Thyroid gland (tissue), 4 donors: ENCODE data around the gene ACTR6. TPM values are rescaled to one million over a fixed set of nuclear protein-coding genes. Genes with fewer than 3 reads are reported as not detected.

Experiments
- DNase-seq, 2 donors: peaks; one replicate each; pipeline ENCODE4 v3.0.0-alpha.2; 2019
- H3K27ac ChIP-seq, 3 donors: fragments of 200-600 bp; sonication (generic); 1 replicate in 2 of 3; 2 replicates in 1 of 3; pipeline ENCODE4 v1.5.1; 2016 to 2019; ENCODE audit warnings: mild to moderate bottlenecking in 1 of 3, moderate library complexity in 1 of 3
- H3K27me3 ChIP-seq: fragments of 200-600 bp; sonication (generic); one replicate; pipeline ENCODE4 v1.5.1; 2019
- H3K36me3 ChIP-seq, 2 donors: fragments of 200-600 bp; sonication (generic); one replicate each; pipeline ENCODE4 v1.5.1; 2016 to 2019
- H3K4me1 ChIP-seq, 2 donors: fragments of 200-600 bp; sonication (generic); one replicate each; pipeline ENCODE4 v1.5.1; 2017 to 2019
- H3K4me3 ChIP-seq, 3 donors: fragments of 200-600 bp; sonication (generic); replicated peaks in 1 of 3; 1 replicate in 2 of 3; 2 replicates in 1 of 3; pipeline ENCODE4 v1.5.1; 2016; ENCODE audit warnings: mild to moderate bottlenecking in 1 of 3
- H3K9me3 ChIP-seq: fragments of 200-600 bp; sonication (generic); one replicate; pipeline ENCODE4 v1.5.1; 2017
- POLR2A ChIP-seq, 2 donors: fragments of 450-650 bp; IDR thresholded peaks; one replicate each; pipeline ENCODE4 v1.6.1; 2017; ENCODE audit warnings: antibody characterized with exemption in 2 of 2, mild to moderate bottlenecking in 2 of 2, moderate library complexity in 1 of 2
- WGBS, 2 donors: methylation state at CpG; one replicate each; pipeline ENCODE4 v1.1.5; 2017; 5-methylcytosine and 5-hydroxymethylcytosine counted together
- intact Hi-C: fragments of 100-400 bp; cut with DNase I; formaldehyde crosslinking; loops from one replicate; pipeline ENCODE4 v1.15.1; 2023
- total RNA-seq, 4 donors: library from RNA; depleted of rRNA; stranded (reverse); fragments of >200 nt; gene quantifications; one replicate each; pipeline ENCODE4 v1.2.3, GENCODE V29; 2016
- TF ChIP-seq, protein P1 (sequence below), 6 experiments: fragments of 200-600 bp in 3 of 6; fragments of 450-650 bp in 3 of 6; sonication (generic) in 3 of 6; IDR thresholded peaks; one replicate each; pipeline ENCODE4 v1.5.1; 2016 to 2019; ENCODE audit warnings: antibody characterized with exemption in 6 of 6, mild to moderate bottlenecking in 2 of 6, inconsistent platforms in 1 of 6, moderate library complexity in 1 of 6

Gene ACTR6
- total RNA-seq, 4 donors from 2014 or later = 14.4 to 18.8 (median 16.7) TPM

DNA sequence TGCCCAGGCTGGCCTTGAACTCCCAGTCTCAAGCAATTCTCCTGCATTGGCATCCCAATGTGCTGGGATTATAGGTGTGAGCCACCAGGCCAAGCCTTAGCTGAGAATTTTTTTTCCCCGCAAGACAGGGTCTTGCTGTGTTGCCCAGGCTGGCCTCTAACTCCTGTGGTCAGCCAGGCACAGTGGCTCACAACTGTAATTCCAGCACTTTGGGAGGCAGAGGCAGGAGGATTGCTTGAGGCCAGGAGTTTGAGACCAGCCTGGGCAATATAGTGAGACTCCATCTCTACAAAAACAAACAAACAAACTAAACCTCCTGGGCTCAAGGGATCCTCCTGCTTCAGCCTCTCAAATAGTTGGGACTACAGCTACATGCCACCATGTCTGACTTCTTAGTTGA is 39.0 kb downstream of the ACTR6 start:
- TF ChIP-seq, protein P1, sequence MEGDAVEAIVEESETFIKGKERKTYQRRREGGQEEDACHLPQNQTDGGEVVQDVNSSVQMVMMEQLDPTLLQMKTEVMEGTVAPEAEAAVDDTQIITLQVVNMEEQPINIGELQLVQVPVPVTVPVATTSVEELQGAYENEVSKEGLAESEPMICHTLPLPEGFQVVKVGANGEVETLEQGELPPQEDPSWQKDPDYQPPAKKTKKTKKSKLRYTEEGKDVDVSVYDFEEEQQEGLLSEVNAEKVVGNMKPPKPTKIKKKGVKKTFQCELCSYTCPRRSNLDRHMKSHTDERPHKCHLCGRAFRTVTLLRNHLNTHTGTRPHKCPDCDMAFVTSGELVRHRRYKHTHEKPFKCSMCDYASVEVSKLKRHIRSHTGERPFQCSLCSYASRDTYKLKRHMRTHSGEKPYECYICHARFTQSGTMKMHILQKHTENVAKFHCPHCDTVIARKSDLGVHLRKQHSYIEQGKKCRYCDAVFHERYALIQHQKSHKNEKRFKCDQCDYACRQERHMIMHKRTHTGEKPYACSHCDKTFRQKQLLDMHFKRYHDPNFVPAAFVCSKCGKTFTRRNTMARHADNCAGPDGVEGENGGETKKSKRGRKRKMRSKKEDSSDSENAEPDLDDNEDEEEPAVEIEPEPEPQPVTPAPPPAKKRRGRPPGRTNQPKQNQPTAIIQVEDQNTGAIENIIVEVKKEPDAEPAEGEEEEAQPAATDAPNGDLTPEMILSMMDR (IDR thresholded peaks at IDR 0.05) = no peak
- Histone ChIP-seq H3K36me3 (no peaks in the 10 kb centered on the region), H3K27ac (no peak overlapping the region), H3K27me3 (no peaks in the 10 kb centered on the region), H3K4me1 (no peaks in the 10 kb centered on the region), H3K9me3 (no peaks in the 10 kb centered on the region), H3K4me3 (no peak overlapping the region)
- 94 to 100% methylated on average over 1 of the region's 1 CpG for WGBS, 2 donors
- DNase-seq = no peak
- intact Hi-C loops = no loop called here

DNA sequence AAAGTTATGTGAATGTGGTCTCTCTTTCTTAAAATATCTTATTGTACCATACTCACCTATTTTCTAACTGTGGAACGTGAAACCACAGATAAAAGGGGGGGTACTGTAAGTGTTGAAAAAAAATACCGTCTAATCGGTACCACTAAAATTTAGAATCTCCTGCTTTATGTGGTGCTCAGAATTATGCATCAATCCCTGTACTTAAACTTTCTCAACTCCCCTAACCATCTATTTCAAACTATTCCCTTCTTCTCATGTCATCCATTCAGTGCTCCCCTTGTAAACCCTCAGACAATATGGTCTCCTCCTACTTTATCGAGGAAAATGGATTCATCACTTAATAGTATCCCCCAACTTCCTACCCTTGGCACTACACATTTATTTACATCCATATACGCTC is 42.5 kb downstream of the ACTR6 start:
- Histone ChIP-seq H3K27ac (no peak overlapping the region), H3K27me3 (no peaks in the 10 kb centered on the region), H3K4me1 (no peaks in the 10 kb centered on the region), H3K36me3 (no peaks in the 10 kb centered on the region), H3K9me3 (no peaks in the 10 kb centered on the region), H3K4me3 (no peak overlapping the region)
- no peak for TF ChIP-seq POLR2A (IDR thresholded peaks at IDR 0.05)
- TF ChIP-seq, protein P1 (IDR thresholded peaks at IDR 0.05) = no peak
- WGBS, 2 donors = 84 to 94% methylated on average over 5 of the region's 5 CpGs
- intact Hi-C loops = no loop called here
- no peak for DNase-seq

DNA sequence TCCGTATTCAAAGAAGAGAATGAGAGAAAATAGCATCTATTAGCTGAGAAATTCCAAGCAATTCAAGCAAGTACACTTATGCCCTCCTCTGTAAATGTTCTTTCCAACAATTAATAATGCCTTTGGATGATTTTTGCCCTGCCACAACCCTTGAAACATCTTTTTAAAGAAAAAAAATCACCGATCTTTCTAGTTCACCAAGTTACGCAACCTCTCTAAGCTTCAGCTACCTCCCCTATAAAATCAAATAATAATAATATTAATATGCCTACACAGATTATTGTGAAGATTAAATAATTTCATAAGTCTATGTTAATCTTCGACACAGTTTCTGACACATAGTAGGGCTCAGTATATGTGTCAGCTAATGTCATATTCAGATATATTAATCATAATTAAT is 47.1 kb downstream of the ACTR6 start:
- TF ChIP-seq POLR2A (IDR thresholded peaks at IDR 0.05) = no peak
- TF ChIP-seq, protein P1 (IDR thresholded peaks at IDR 0.05) = no peak
- no peak for DNase-seq
- no peak overlapping the region for H3K4me3 ChIP-seq
- no peaks in the 10 kb centered on the region for H3K27me3 ChIP-seq
- no peaks in the 10 kb centered on the region for H3K9me3 ChIP-seq
- H3K4me1 ChIP-seq = no peaks in the 10 kb centered on the region
- no peak overlapping the region for H3K27ac ChIP-seq
- H3K36me3 ChIP-seq = no peaks in the 10 kb centered on the region
- intact Hi-C loops = no loop called here
- WGBS, 2 donors = 96 to 97% methylated on average over 4 of the region's 4 CpGs

DNA sequence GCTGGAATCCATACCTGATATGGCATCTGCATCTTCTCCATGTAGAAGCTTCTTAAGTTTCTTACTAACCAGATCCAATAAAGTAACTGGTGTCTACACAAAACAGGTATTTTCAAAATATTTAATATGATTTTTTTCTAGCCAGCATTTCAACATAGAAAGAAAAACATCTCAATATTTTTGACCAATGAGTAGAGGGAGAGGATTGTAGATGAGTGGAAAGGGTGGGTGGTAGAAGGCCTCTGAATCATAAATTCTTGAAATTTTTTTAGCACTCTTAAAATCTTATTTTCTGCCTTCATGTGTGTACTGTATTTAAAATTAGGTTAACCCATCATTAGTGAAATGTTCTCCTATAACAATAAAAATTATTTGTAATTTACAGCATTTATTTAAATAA is 48.3 kb downstream of the ACTR6 start:
- Histone ChIP-seq H3K27me3 (no peaks in the 10 kb centered on the region), H3K36me3 (no peaks in the 10 kb centered on the region), H3K4me1 (no peaks in the 10 kb centered on the region), H3K27ac (no peak overlapping the region), H3K4me3 (no peak overlapping the region), H3K9me3 (no peaks in the 10 kb centered on the region)
- DNase-seq = no peak
- TF ChIP-seq POLR2A (IDR thresholded peaks at IDR 0.05) = no peak
- TF ChIP-seq, protein P1 (IDR thresholded peaks at IDR 0.05) = no peak
- intact Hi-C loops = no loop called here

DNA sequence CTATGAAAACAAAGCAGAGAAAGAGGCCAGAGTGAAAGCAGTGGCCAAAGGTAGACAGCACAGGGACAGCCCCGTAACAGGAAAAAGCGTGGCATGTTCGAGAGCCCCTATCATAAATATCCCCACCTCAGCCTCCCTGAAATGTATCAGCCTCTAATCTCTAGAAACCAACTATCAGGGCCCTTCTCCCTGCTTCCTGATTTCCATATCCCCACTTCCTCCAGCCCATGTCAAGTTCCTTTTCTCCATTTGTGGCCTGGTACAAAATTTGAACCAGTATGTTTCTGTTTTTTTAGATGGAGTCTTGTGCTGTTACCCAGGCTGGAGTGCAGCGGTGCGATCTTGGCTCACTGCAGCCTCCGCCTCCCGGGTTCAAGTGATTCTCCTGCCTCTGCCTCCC is 49.3 kb downstream of the ACTR6 start:
- no peaks in the 10 kb centered on the region for H3K27me3 ChIP-seq
- H3K9me3 ChIP-seq = no peaks in the 10 kb centered on the region
- TF ChIP-seq, protein P1 (IDR thresholded peaks at IDR 0.05) = no peak
- TF ChIP-seq POLR2A (IDR thresholded peaks at IDR 0.05) = no peak
- H3K27ac ChIP-seq = no peak overlapping the region
- 93 to 95% methylated on average over 7 of the region's 7 CpGs for WGBS, 2 donors
- intact Hi-C loops = no loop called here
- DNase-seq = no peak
- H3K36me3 ChIP-seq = no peaks in the 10 kb centered on the region
- no peak overlapping the region for H3K4me3 ChIP-seq
- H3K4me1 ChIP-seq = no peaks in the 10 kb centered on the region
